Left ventricle myocardium inferior (tissue), 1 donor: ENCODE data around the gene SPG11. TPM values are rescaled to one million over a fixed set of nuclear protein-coding genes. Genes with fewer than 3 reads are reported as not detected.

Experiments
- DNase-seq: peaks from one replicate; pipeline ENCODE4 v3.0.0-alpha.2; 2020
- H3K27ac ChIP-seq: fragments of 200-600 bp; replicated peaks from 2 replicates; pipeline ENCODE4 v1.8.0; 2021
- H3K27me3 ChIP-seq: fragments of 200-600 bp; 2 replicates; pipeline ENCODE4 v1.8.0; 2021; ENCODE audit warnings: low read depth
- H3K36me3 ChIP-seq: fragments of 200-600 bp; 2 replicates; pipeline ENCODE4 v1.8.0; 2021
- H3K4me1 ChIP-seq: fragments of 200-600 bp; 2 replicates; pipeline ENCODE4 v1.8.0; 2021
- H3K4me3 ChIP-seq: fragments of 200-600 bp; 2 replicates; pipeline ENCODE4 v1.8.0; 2021; ENCODE audit warnings: mild to moderate bottlenecking, moderate library complexity
- H3K9me3 ChIP-seq: fragments of 200-600 bp; replicated peaks from 2 replicates; pipeline ENCODE4 v1.8.0; 2021
- CTCF ChIP-seq: fragments of 200-600 bp; IDR thresholded peaks from 2 replicates; pipeline ENCODE4 v1.8.0; 2021; ENCODE audit warnings: antibody characterized with exemption, mild to moderate bottlenecking, borderline replicate concordance
- intact Hi-C: fragments of 100-400 bp; cut with micrococcal nuclease; formaldehyde crosslinking; loops from one replicate; pipeline ENCODE4 v1.11.0; 2022
- total RNA-seq: library from RNA; stranded (reverse); fragmentation: NEBNext Ultra II Directional; extraction: Animal tissue kit (Norgen Biotek cat#: 25700); gene quantifications from one replicate; pipeline ENCODE4 v1.2.1, GENCODE V29; 2021
- donor health status: DM: no; HTN: yes; CAD: no; lungs with severe emphysema.

SPG11 gene
- total RNA-seq, 1 donor from 2014 or later: 49.6 TPM

GRCh38 chr15:44516436-44516835 lies 147.0 kb downstream of the SPG11 start:
- no peak for TF ChIP-seq CTCF
- DNase-seq: no peak
- intact Hi-C loops: no loop called here
- H3K4me3 ChIP-seq: no peak overlapping the region
- H3K36me3 ChIP-seq: peaks cover 52% of the 10 kb centered on the region
- H3K27me3 ChIP-seq: no peaks in the 10 kb centered on the region
- H3K4me1 ChIP-seq: no peaks in the 10 kb centered on the region
- no peaks in the 10 kb centered on the region for H3K9me3 ChIP-seq
- no peak overlapping the region for H3K27ac ChIP-seq

Other genes with a start within 250 kb of the SPG11 start
- gene CTDSPL2, start 236.0 kb downstream of the SPG11 start, total RNA-seq: 14.7 TPM
- gene EIF3J, start 126.5 kb downstream of the SPG11 start, total RNA-seq: 83.5 TPM
- gene PATL2, start 47.7 kb upstream of the SPG11 start, total RNA-seq: 3.7 TPM
- 1,128 TPM for gene B2M, start 47.9 kb upstream of the SPG11 start, total RNA-seq
- gene TRIM69, start 72.9 kb upstream of the SPG11 start, total RNA-seq: 57.6 TPM